ENCODE measurements around the gene SMIM41. TPM values are rescaled to one million over a fixed set of nuclear protein-coding genes. Genes with fewer than 3 reads are reported as not detected.
A peak's percentile ranks its signal among the peaks of the same experiment; 100 is the strongest.

The SMIM41 gene
- total and polyA plus RNA-seq, 3 donors from 2014 or later, result 2.6 to 21.7 (median 15.6) TPM

DNA sequence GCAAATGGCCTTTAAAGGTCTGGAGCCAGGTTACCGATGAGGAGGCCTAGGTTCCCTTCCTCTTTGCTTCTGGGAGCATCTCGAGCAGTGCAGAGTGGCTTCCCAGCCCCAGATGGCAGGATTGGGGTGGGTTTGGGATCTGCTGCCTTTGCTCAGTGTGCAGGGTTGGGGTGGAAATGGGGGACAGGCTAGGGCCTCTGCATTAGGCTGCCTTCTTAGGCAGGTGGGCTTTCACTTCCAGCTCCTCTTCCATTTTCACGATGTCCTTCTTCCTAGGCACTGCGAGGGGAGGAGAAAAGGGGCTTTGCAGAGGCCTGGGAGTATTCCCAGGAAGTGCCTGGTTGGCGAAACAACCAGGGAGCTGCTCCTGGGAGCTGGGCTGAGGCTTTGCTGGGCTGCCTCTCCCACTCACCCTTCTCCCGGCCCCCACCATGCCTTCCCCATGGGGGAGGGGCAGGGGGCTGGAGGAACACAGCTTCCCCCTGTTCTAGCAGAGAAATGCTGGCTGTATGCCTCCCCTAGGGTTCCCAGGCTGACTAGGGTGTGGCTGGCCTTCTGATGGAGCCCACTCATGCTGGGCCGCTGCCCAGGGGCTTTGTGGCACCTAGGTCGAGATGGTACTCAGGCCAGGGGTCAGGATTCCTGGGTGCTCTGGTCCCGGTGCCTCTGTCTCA lies 25.8 kb upstream of the SMIM41 start:
- 79 to 87% methylated on average over 8 to 9 of the region's 9 CpGs for WGBS, 2 donors
- H3K9me3 ChIP-seq, result no peaks in the 10 kb centered on the region
- no peaks in the 10 kb centered on the region for H3K36me3 ChIP-seq (ENCODE audit: low read depth, missing control alignments)
- H3K27ac ChIP-seq, result peak overlapping the region; percentile 94 to 96
- DNase-seq, result no peak
- peak overlapping the region; percentile 72 to 80 for H3K4me3 ChIP-seq
- H3K4me1 ChIP-seq, result peaks cover 37% of the 10 kb centered on the region
- no peaks in the 10 kb centered on the region for H3K27me3 ChIP-seq
- intact Hi-C loops (cut with DNase I; ENCODE audit: low total_unique reads), result no loop called here
- TF ChIP-seq CTCF (IDR thresholded peaks at IDR 0.05) (no peak), POLR2A (IDR thresholded peaks at IDR 0.05) (no peak)

- TF ChIP-seq POLR2A (IDR thresholded peaks at IDR 0.05), result no peak
- no peak for TF ChIP-seq CTCF (IDR thresholded peaks at IDR 0.05)
- intact Hi-C loops (cut with DNase I; ENCODE audit: low total_unique reads), result no loop called here
- DNase-seq, result no peak
- H3K36me3 ChIP-seq (ENCODE audit: low read depth, missing control alignments), result no peaks in the 10 kb centered on the region
- no peaks in the 10 kb centered on the region for H3K9me3 ChIP-seq
- no peak overlapping the region for H3K4me3 ChIP-seq
- peaks cover 37% of the 10 kb centered on the region for H3K4me1 ChIP-seq
- no peaks in the 10 kb centered on the region for H3K27me3 ChIP-seq
- WGBS, 2 donors, result 91 to 96% methylated on average over 15 to 21 of the region's 21 CpGs
- peak overlapping the region in 1 of 2 donors; percentile 96 for H3K27ac ChIP-seq
Measured at GRCh38 chr12:52054231-52054832, 25.2 kb upstream of the SMIM41 start.

GRCh38 chr12:52054833-52055730 lies 24.4 kb upstream of the SMIM41 start:
- Histone ChIP-seq H3K4me1 (peaks cover 31% of the 10 kb centered on the region), H3K27ac (no peak overlapping the region), H3K4me3 (no peak overlapping the region), H3K27me3 (no peaks in the 10 kb centered on the region), H3K36me3 (ENCODE audit: low read depth, missing control alignments) (no peaks in the 10 kb centered on the region), H3K9me3 (no peaks in the 10 kb centered on the region)
- DNase-seq, result no peak
- no peak for TF ChIP-seq CTCF (IDR thresholded peaks at IDR 0.05)
- no peak for TF ChIP-seq POLR2A (IDR thresholded peaks at IDR 0.05)
- 94 to 97% methylated on average over 12 to 21 of the region's 21 CpGs for WGBS, 2 donors
- intact Hi-C loops (cut with DNase I; ENCODE audit: low total_unique reads), result no loop called here

DNA sequence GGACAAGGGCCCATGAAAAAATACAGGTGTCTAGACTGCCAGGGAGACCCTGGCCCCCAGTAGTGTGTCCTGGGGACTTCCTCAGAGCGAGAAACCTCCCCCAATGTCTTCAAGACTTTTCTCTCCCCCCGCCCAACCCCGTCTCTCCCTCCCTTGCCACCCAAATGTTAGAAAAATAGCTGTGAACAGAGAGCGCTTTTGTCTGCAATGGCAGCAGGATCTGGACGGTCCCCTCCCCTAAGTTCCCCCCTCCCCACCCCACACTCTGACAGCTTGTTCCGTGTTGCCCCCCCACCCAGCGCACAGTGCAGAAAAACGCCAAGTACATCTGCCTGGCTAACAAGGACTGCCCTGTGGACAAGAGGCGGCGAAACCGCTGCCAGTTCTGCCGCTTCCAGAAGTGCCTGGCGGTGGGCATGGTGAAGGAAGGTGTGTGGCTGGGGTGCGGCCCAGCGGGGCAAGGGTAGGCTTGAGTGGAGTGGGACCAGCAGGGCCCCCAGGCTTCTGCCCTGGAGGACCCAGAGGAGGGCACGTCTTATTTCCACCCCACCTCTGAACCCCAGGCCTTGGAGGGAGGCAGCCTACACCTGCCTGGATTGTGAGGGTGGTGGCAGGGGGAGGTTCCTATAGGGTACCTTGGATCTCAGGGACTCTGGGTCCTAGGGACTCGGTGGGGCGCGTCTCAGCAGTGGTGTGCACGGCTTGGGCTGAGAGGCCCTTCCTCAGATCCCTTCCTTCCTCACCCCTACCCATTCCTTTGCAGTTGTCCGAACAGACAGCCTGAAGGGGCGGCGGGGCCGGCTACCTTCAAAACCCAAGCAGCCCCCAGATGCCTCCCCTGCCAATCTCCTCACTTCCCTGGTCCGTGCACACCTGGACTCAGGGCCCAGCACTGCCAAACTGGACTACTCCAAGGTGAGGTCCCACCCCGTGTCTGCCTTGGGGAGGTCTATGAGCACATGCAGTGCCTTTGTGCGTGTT lies 23.5 kb upstream of the SMIM41 start:
- H3K27me3 ChIP-seq, result no peaks in the 10 kb centered on the region
- intact Hi-C loops (cut with DNase I; ENCODE audit: low total_unique reads), result no loop called here
- H3K9me3 ChIP-seq, result no peaks in the 10 kb centered on the region
- TF ChIP-seq CTCF (IDR thresholded peaks at IDR 0.05), result no peak
- no peak for TF ChIP-seq POLR2A (IDR thresholded peaks at IDR 0.05)
- H3K4me1 ChIP-seq, result peaks cover 25% of the 10 kb centered on the region
- 85 to 88% methylated on average over 20 to 27 of the region's 27 CpGs for WGBS, 2 donors
- DNase-seq, result no peak
- H3K4me3 ChIP-seq, result no peak overlapping the region
- no peaks in the 10 kb centered on the region for H3K36me3 ChIP-seq (ENCODE audit: low read depth, missing control alignments)
- H3K27ac ChIP-seq, result peak overlapping the region in 1 of 2 donors; percentile 12

All from testis (tissue), 3 donors.